GM23338 (cell line): ENCODE data around the gene TRPM1. TPM values are rescaled to one million over a fixed set of nuclear protein-coding genes. Genes with fewer than 3 reads are reported as not detected.

Experiments used
- ATAC-seq: fragments of 200-7000 bp; cut with Tn5 transposase; 3 replicates; pipeline ENCODE4 v1.9.1; 2020
- DNase-seq: peaks from one replicate; pipeline ENCODE4 v3.0.0-alpha.2; 2015; ENCODE audit warnings: low spot score
- H2AFZ ChIP-seq: fragments of 200-600 bp; sonication (generic); 2 replicates; pipeline ENCODE4 v1.8.0; 2016; ENCODE audit warnings: antibody characterized with exemption, mild to moderate bottlenecking, moderate library complexity
- H3F3A ChIP-seq: fragments of 200-600 bp; sonication (generic); replicated peaks from 2 replicates; pipeline ENCODE4 v1.8.0; 2017; ENCODE audit warnings: antibody characterized with exemption, mixed run types, low read depth
- H3K27ac ChIP-seq: fragments of 200-600 bp; sonication (generic); 2 replicates; pipeline ENCODE4 v1.6.1; 2016; ENCODE audit warnings: low read depth
- H3K27me3 ChIP-seq: fragments of 200-600 bp; sonication (generic); 2 replicates; pipeline ENCODE4 v1.8.0; 2016; ENCODE audit warnings: mild to moderate bottlenecking, mixed run types, moderate library complexity; ENCODE audit not compliant: insufficient read depth
- H3K36me3 ChIP-seq: fragments of 200-600 bp; sonication (generic); 2 replicates; pipeline ENCODE4 v1.8.0; 2016; ENCODE audit warnings: mild to moderate bottlenecking; ENCODE audit not compliant: insufficient read depth
- H3K4me1 ChIP-seq: fragments of 200-600 bp; sonication (generic); 2 replicates; pipeline ENCODE4 v1.8.0; 2016; ENCODE audit warnings: mild to moderate bottlenecking, moderate library complexity; ENCODE audit not compliant: insufficient read depth
- H3K4me2 ChIP-seq: fragments of 200-600 bp; sonication (generic); 2 replicates; pipeline ENCODE4 v1.7.1; 2017; ENCODE audit warnings: mixed run types
- H3K4me3 ChIP-seq: fragments of 200-600 bp; sonication (generic); 2 replicates; pipeline ENCODE4 v1.6.1; 2016; ENCODE audit warnings: mixed run types
- H3K79me2 ChIP-seq: fragments of 200-600 bp; sonication (generic); replicated peaks from 2 replicates; pipeline ENCODE4 v1.8.0; 2017; ENCODE audit warnings: mild to moderate bottlenecking; ENCODE audit not compliant: insufficient read depth
- H3K9me2 ChIP-seq: fragments of 200-600 bp; sonication (generic); 2 replicates; pipeline ENCODE4 v1.8.0; 2017; ENCODE audit not compliant: insufficient read depth
- H4K20me1 ChIP-seq: fragments of 200-600 bp; sonication (generic); replicated peaks from 2 replicates; pipeline ENCODE4 v1.8.0; 2017; ENCODE audit warnings: mild to moderate bottlenecking; ENCODE audit not compliant: insufficient read depth
- H3K27ac Mint-ChIP-seq: 2 replicates; pipeline ENCODE4 v1.8.0; 2020; ENCODE audit warnings: inconsistent platforms, mild to moderate bottlenecking, moderate library complexity, mixed read lengths
- H3K27me3 Mint-ChIP-seq: 3 replicates; pipeline ENCODE4 v1.8.0; 2022; ENCODE audit warnings: low read depth, mild to moderate bottlenecking, moderate library complexity, mixed read lengths, inconsistent platforms; ENCODE audit not compliant: insufficient read depth, poor library complexity
- H3K36me3 Mint-ChIP-seq: 3 replicates; pipeline ENCODE4 v1.8.0; 2021; ENCODE audit warnings: low read depth, mild to moderate bottlenecking, inconsistent platforms, moderate library complexity, mixed read lengths
- H3K4me1 Mint-ChIP-seq: 3 replicates; pipeline ENCODE4 v1.8.0; 2020; ENCODE audit warnings: mild to moderate bottlenecking, inconsistent platforms, mixed read lengths
- H3K4me3 Mint-ChIP-seq: 3 replicates; pipeline ENCODE4 v1.8.0; 2021; ENCODE audit warnings: moderate library complexity, mild to moderate bottlenecking, inconsistent platforms, mixed read lengths
- H3K9me3 Mint-ChIP-seq: 3 replicates; pipeline ENCODE4 v1.8.0; 2020; ENCODE audit warnings: moderate library complexity, mild to moderate bottlenecking, inconsistent platforms, mixed read lengths
- CREB1 ChIP-seq: fragments of 250-450 bp; sonication (Bioruptor Pico); IDR thresholded peaks from 2 replicates; pipeline ENCODE4 v1.5.0; 2020; ENCODE audit warnings: low read depth, mild to moderate bottlenecking, moderate library complexity
- EZH2 ChIP-seq: fragments of 200-600 bp; sonication (generic); IDR thresholded peaks from one replicate; pipeline ENCODE4 v1.8.0; 2017; ENCODE audit warnings: antibody characterized with exemption, mild to moderate bottlenecking, low read depth; ENCODE audit not compliant: unreplicated experiment
- EZH2phosphoT487 ChIP-seq: fragments of 200-600 bp; sonication (generic); IDR thresholded peaks from one replicate; pipeline ENCODE4 v1.8.1; 2018; ENCODE audit warnings: antibody characterized with exemption; ENCODE audit not compliant: unreplicated experiment
- JUNB ChIP-seq: IDR thresholded peaks from one replicate; pipeline ENCODE4 v1.6.1; 2016; ENCODE audit warnings: antibody characterized with exemption; ENCODE audit not compliant: unreplicated experiment
- ZNF331 ChIP-seq: fragments of 250-450 bp; sonication (Bioruptor Pico); IDR thresholded peaks from 2 replicates; pipeline ENCODE4 v1.5.0; 2020; ENCODE audit warnings: low read depth, mild to moderate bottlenecking, moderate library complexity
- polyA plus RNA-seq: library from polyadenylated mRNA; unstranded; fragments of >200 nt; fragmentation: Nextera tagmentation; extraction: Ambion mirVana; gene quantifications from 2 replicates; pipeline ENCODE4 v1.2.1, GENCODE V29; 2016
- total RNA-seq: library from RNA; depleted of rRNA; stranded (reverse); fragments of >200 nt; shearing (Covaris generic); gene quantifications from 2 replicates; pipeline ENCODE4 v1.2.3, GENCODE V29; 2014
- TF ChIP-seq, protein P1 (sequence below): fragments of 250-450 bp; sonication (Bioruptor Pico); IDR thresholded peaks from 2 replicates; pipeline ENCODE4 v1.5.0; 2020; ENCODE audit warnings: mild to moderate bottlenecking, moderate library complexity
- TF ChIP-seq, protein P2 (sequence below), 2 experiments: fragments of 200-600 bp in 1 of 2; sonication (generic) in 1 of 2; conservative IDR thresholded peaks; 2 replicates each; pipeline versions ENCODE4 v1.5.1 to v1.6.1; 2016 to 2017; ENCODE audit warnings: antibody characterized with exemption in 2 of 2, low read depth in 2 of 2, mild to moderate bottlenecking in 2 of 2, moderate library complexity in 1 of 2

Gene TRPM1
- total and polyA plus RNA-seq, 2 experiments from 2014 or later = 0.19 TPM; not detected in 1

DNA sequence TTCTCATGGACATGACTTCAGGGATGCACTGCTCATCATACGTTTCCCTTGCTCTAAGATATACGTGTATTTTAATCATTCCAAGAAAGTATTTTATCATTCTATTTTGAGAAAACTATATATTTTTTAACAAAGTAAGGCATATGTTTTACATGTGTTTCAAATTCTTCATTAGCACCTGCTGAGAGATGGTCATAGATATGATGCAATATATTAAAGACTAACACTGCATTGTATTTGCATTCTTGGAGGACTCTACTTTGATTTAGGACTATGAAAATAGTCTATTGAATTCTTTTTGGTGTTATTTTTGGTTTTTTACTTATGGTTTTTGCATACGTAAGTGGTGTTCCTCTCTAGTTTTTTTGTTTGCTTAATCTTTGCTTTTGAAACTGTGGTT is 55.9 kb downstream of the TRPM1 start:
- H3K4me1 ChIP-seq = 0 out of 2 replicates have a peak, but pooled peaks cover 4% of the 10 kb centered on the region
- H2AFZ ChIP-seq = no peak overlapping the region
- TF ChIP-seq CREB1 (no peak), EZH2 (no peak), EZH2phosphoT487 (no peak)
- no peak for DNase-seq
- Mint-ChIP-seq H3K27ac (no peak overlapping the region), H3K27me3 (peaks cover 5% of the 10 kb centered on the region), H3K4me3 (no peak overlapping the region), H3K9me3 (no peaks in the 10 kb centered on the region), H3K4me1 (peaks cover 12% of the 10 kb centered on the region), H3K36me3 (no peaks in the 10 kb centered on the region)
- H4K20me1 ChIP-seq = no peaks in the 10 kb centered on the region
- no peaks in the 10 kb centered on the region for H3K27me3 ChIP-seq
- no peak overlapping the region for H3K4me3 ChIP-seq
- no peak overlapping the region for H3K27ac ChIP-seq
- no peaks in the 10 kb centered on the region for H3K79me2 ChIP-seq
- no peak for ATAC-seq
- no peaks in the 10 kb centered on the region for H3K9me2 ChIP-seq
- no peaks in the 10 kb centered on the region for H3F3A ChIP-seq
- H3K4me2 ChIP-seq = no peak overlapping the region
- no peaks in the 10 kb centered on the region for H3K36me3 ChIP-seq

DNA sequence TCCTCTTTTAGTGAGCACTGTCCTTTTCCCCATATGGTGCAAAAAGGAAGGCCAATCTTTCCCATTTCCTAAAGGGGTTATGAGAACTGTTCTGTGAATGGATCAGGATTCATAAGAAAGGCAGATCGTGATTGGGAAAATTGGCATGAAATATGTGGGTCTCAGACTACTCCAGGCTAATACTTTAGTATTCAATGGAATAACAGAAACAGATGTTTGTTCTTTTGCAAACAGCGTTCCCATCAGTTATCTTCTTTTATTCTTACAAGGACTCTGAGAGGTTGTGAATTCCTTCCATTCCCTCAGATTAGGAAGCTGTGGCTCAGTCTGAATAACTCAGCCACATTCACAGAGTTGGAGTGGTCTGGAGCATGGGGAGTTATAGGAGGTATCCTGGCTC is 58.8 kb downstream of the TRPM1 start:
- no peak for DNase-seq
- Mint-ChIP-seq H3K27ac (no peak overlapping the region), H3K4me3 (no peak overlapping the region), H3K27me3 (peaks cover 9% of the 10 kb centered on the region), H3K4me1 (peaks cover 15% of the 10 kb centered on the region), H3K36me3 (no peaks in the 10 kb centered on the region), H3K9me3 (no peaks in the 10 kb centered on the region)
- Histone ChIP-seq H3K9me2 (no peaks in the 10 kb centered on the region), H3K27me3 (no peaks in the 10 kb centered on the region), H4K20me1 (no peaks in the 10 kb centered on the region), H3K27ac (no peak overlapping the region), H3K4me2 (no peak overlapping the region), H3F3A (no peaks in the 10 kb centered on the region), H3K4me3 (no peak overlapping the region), H3K36me3 (no peaks in the 10 kb centered on the region), H3K4me1 (0 out of 2 replicates have a peak, but pooled peaks cover 8% of the 10 kb centered on the region), H2AFZ (peak overlapping the region; percentile 4), H3K79me2 (no peaks in the 10 kb centered on the region)
- no peak for ATAC-seq
- TF ChIP-seq ZNF331 = no peak
- TF ChIP-seq, protein P1, sequence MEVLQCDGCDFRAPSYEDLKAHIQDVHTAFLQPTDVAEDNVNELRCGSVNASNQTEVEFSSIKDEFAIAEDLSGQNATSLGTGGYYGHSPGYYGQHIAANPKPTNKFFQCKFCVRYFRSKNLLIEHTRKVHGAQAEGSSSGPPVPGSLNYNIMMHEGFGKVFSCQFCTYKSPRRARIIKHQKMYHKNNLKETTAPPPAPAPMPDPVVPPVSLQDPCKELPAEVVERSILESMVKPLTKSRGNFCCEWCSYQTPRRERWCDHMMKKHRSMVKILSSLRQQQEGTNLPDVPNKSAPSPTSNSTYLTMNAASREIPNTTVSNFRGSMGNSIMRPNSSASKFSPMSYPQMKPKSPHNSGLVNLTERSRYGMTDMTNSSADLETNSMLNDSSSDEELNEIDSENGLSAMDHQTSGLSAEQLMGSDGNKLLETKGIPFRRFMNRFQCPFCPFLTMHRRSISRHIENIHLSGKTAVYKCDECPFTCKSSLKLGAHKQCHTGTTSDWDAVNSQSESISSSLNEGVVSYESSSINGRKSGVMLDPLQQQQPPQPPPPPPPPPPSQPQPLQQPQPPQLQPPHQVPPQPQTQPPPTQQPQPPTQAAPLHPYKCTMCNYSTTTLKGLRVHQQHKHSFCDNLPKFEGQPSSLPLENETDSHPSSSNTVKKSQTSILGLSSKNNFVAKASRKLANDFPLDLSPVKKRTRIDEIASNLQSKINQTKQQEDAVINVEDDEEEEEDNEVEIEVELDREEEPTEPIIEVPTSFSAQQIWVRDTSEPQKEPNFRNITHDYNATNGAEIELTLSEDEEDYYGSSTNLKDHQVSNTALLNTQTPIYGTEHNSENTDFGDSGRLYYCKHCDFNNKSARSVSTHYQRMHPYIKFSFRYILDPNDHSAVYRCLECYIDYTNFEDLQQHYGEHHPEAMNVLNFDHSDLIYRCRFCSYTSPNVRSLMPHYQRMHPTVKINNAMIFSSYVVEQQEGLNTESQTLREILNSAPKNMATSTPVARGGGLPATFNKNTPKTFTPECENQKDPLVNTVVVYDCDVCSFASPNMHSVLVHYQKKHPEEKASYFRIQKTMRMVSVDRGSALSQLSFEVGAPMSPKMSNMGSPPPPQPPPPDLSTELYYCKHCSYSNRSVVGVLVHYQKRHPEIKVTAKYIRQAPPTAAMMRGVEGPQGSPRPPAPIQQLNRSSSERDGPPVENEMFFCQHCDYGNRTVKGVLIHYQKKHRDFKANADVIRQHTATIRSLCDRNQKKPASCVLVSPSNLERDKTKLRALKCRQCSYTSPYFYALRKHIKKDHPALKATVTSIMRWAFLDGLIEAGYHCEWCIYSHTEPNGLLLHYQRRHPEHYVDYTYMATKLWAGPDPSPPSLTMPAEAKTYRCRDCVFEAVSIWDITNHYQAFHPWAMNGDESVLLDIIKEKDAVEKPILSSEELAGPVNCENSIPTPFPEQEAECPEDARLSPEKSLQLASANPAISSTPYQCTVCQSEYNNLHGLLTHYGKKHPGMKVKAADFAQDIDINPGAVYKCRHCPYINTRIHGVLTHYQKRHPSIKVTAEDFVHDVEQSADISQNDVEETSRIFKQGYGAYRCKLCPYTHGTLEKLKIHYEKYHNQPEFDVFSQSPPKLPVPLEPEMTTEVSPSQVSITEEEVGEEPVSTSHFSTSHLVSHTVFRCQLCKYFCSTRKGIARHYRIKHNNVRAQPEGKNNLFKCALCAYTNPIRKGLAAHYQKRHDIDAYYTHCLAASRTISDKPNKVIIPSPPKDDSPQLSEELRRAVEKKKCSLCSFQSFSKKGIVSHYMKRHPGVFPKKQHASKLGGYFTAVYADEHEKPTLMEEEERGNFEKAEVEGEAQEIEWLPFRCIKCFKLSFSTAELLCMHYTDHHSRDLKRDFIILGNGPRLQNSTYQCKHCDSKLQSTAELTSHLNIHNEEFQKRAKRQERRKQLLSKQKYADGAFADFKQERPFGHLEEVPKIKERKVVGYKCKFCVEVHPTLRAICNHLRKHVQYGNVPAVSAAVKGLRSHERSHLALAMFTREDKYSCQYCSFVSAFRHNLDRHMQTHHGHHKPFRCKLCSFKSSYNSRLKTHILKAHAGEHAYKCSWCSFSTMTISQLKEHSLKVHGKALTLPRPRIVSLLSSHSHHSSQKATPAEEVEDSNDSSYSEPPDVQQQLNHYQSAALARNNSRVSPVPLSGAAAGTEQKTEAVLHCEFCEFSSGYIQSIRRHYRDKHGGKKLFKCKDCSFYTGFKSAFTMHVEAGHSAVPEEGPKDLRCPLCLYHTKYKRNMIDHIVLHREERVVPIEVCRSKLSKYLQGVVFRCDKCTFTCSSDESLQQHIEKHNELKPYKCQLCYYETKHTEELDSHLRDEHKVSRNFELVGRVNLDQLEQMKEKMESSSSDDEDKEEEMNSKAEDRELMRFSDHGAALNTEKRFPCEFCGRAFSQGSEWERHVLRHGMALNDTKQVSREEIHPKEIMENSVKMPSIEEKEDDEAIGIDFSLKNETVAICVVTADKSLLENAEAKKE (CRISPR knock-in tag) = no peak
- no peak for TF ChIP-seq JUNB
- no peak for TF ChIP-seq EZH2
- TF ChIP-seq, protein P2, sequence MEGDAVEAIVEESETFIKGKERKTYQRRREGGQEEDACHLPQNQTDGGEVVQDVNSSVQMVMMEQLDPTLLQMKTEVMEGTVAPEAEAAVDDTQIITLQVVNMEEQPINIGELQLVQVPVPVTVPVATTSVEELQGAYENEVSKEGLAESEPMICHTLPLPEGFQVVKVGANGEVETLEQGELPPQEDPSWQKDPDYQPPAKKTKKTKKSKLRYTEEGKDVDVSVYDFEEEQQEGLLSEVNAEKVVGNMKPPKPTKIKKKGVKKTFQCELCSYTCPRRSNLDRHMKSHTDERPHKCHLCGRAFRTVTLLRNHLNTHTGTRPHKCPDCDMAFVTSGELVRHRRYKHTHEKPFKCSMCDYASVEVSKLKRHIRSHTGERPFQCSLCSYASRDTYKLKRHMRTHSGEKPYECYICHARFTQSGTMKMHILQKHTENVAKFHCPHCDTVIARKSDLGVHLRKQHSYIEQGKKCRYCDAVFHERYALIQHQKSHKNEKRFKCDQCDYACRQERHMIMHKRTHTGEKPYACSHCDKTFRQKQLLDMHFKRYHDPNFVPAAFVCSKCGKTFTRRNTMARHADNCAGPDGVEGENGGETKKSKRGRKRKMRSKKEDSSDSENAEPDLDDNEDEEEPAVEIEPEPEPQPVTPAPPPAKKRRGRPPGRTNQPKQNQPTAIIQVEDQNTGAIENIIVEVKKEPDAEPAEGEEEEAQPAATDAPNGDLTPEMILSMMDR (conservative IDR thresholded peaks at IDR 0.05; ENCODE audit: low read depth in 2 of 2) = no peak
